GM19239 (cell line): ENCODE data around the gene AGXT.

Source experiments
- DNase-seq: peaks from one replicate; pipeline ENCODE4 v3.0.0; 2011; ENCODE audit warnings: low spot score; ENCODE audit not compliant: insufficient read length
- FAIRE-seq: peaks from 2 replicates; lab custom pipeline; 2011; peaks lifted over from hg19 to GRCh38; lab: Jason Lieb, UNC

AGXT gene

DNA sequence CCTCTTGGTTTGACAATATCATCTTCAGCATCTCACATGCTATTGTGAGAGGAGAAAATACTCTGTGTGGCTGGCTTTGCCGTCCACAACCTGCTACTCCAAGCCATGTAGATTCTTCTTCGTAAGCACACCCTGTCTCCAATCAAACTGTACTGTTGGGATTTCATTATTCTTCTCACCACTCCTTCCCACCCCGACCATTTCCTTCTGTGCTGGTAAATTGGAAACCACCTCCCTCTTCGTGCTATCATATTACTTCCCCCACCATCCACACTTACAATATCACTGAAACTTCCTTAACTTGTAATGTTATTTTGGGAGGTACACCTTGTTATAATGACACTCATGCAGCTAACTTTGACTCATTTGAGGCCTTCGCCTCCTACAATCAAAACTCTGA lies 3.2 kb upstream of the AGXT start:
- DNase-seq, result no peak
- no peak for FAIRE-seq

DNA sequence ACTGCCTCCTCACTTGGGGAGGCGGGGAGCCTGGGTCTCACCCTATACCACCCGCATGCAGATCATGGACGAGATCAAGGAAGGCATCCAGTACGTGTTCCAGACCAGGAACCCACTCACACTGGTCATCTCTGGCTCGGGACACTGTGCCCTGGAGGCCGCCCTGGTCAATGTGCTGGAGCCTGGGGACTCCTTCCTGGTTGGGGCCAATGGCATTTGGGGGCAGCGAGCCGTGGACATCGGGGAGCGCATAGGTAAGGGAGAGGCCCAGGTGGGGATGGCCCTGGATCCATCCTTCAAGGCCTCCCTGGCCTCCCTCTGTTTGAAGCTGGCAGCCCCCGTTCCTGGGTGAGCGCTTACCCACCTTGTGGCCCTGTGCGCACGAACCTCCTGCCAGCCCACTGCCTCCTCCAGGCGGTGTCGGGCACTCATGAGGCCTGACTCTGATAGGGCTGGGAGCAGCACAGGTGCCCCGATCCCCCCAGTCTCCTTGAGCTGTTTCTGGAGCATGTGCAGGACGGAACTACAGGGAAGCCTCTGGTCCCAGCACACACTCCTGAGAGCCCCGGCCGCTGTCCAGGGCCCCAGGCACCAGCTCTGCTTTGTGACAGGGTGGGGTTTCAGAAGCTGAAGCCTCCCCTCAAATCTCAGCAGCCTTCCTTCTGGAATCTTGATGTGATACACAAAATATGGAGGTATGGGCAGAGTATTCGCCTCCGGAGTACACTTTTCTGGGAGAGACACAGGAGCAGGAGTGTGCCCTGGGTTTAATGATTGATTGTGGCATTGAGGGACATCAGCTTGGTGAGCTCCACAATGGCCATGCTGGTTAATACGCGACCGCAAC lies 708 bp downstream of the AGXT start:
- FAIRE-seq (no peak), DNase-seq (no peak)

DNA sequence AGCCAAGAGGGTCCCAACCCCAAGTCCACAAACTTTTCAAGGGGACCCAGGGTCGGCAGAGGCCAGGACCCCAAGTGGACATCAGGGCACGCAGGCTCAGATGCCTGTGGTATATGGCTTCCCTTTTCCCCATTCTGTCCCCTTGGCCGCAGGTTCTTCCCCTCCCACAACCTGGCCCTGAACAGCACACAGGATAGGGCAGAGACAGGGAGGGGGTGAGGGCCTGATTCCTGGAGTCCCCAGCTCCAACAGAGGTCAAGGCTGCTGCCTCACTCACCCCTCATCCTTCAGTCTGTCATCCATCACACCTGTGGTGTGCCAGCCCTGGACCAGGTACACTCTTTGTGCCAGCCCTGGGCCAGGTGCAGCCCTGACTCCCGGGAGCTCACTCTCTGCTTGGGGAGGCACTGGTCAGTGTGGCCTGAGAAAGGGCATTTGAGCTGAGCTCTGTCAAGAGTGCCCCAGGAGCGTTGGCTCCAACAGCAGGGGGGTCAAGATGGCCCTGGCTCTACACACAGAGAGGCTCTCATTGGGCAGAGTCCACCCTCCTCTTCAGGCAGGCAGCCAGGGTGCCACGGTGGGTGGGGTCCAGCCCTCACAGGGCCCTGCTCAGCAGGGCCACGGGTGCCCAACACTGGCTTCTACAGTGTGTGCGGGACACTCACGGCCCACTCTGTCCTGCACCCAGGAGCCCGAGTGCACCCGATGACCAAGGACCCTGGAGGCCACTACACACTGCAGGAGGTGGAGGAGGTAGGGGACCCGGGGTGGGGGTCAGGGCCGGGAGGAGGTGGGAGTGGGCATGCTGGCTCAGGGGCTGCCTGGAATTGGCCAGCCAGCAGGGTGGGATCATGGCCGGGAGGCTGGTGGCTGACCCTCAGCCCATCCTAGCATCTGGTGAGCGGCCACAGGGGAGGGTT lies 1.6 kb downstream of the AGXT start:
- DNase-seq, result no peak
- FAIRE-seq, result no peak

DNA sequence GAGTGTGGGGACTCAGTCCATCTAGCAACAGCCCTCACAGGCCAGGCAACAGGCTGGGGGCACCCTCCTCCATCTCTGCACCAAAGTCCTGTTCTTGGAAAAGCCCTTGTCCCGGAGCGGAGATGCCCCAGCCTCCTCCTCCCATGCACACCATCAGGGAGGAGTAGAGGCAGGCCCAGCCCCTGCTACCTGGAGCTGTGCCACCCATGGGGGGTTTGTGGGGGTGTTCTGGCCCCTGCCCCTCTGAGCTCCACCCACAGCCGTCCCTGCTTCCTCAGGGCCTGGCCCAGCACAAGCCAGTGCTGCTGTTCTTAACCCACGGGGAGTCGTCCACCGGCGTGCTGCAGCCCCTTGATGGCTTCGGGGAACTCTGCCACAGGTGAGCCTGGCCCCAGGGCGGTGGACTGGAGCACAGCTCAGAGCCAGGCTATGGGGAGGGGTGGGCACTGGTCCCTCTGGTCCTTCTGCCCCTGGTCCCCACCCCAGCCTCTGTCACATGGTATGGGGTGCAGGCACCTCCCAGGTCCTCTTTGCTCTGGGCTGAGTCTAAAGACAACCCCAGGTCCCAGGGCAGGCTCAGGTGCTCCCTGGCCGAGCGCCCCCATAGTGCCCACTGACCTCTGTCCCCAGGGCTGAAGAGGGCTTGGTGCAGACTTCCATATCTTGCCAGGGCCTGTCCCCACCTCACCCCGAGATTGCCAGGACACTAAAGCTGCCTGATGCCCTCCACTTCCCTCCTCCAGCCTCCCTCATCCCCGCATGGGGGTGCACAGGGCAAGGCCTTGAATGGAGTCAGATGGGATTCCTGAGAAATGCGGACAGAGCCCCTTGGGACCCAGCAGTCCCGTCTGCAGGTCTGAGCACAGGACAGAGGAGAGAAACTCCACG lies 2.7 kb downstream of the AGXT start:
- no peak for DNase-seq
- no peak for FAIRE-seq

DNA sequence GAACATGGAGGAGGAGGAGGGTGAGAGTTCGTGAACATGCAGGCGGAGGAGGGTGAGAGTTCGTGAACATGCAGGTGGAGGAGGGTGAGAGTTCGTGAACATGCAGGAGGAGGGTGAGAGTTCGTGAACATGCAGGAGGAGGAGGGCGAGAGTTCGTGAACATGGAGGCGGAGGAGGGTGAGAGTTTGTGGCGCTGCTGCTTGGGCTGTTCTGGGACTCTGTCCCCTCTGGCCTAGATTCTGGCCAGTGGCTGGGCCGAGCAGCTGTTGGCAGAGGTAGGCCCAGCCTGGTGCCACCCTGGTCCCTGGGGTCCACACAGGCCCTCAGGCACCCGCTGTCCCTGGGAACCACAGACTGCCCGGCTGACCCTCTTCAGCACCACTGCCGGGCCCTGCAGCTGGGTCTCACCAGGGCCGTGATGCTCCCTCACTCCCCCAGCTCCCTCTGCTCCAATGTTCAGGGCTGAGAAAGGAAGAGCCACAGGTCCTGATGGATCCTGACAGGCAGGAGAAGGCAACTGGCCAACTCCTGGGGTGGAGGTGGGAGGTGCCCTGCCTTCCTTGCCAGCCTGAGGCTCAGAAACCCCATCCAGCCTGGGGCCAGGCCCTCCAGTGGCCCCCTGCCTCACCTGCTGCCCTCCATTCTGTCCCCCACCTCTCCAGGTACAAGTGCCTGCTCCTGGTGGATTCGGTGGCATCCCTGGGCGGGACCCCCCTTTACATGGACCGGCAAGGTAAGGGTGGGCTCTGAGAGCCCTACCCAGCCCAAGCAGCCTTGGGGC lies 3.9 kb downstream of the AGXT start:
- DNase-seq (no peak), FAIRE-seq (no peak)

DNA sequence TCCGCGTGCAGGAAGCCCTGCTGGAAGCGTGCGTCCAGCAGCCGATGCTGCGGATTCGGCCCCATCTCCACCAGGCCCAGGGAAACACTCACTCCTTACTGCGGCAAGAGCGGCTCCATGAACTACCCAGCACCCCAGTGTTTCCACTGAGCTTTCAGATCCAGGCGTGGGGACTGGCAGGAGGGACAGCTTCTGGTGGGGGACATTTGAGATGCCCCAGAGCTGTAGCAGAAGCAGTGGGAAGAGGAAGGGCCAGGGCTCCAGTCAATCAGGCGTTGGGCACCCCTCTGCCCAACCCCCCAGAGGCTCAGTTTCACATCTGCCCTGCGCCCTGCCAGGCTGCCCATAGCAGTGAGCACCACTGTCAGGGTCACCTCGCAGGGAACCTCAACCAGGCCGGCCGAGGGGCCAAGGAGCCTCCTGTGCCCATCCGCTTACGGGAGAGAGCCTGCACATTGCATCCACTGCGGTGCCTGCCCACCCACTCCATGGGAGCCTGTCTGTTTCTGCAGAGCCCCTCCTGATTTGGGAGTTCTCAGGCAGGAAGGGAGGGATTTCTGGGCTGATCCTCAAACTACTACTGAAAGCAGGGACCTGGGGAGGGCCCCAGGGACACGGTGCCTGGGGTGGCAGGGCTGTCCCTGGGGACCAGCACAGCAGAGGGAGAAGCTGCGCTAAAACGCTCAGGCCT lies 4.6 kb downstream of the AGXT start:
- FAIRE-seq (no peak), DNase-seq (no peak)

DNA sequence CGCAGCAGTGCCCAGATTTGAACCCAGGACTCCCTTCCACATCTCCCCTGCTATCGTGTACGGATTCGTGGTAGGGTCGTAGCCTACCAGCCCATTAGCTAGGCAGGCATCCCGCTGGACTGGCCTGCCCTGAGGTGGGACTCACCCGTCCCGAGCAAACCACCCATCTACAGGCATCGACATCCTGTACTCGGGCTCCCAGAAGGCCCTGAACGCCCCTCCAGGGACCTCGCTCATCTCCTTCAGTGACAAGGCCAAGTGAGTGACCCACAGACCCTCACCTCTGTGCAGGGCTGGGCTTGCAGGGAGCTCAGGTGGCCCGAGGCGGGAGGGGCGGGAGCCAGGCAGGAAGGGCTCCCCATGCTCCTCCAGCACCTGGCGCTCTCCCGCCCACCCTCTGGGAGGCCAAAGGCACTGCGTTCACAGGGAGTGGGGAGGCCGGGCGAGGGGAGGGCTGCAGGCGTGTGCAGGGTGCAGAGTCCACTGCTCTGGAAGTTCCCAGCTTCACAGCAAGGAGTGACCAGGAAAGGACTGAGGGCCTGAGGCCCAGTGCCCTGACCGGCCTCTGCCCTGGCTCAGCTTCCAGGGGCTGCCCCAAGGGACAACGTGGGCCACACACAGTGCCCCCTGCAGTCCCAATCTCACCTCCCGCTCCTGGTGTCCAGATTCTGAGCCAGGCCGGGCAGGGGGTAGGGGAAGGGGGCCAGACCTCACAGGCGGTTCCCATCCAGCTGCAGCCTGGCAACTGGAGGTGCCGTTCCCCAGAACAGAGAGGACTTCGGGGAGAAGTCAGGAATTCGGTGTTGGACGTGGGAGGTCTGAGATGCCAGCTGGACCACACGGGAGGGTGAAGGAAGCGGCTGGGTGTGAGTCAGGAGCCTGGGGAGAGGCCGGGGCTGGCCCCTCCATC lies 5.4 kb downstream of the AGXT start:
- FAIRE-seq (no peak), DNase-seq (no peak)

DNA sequence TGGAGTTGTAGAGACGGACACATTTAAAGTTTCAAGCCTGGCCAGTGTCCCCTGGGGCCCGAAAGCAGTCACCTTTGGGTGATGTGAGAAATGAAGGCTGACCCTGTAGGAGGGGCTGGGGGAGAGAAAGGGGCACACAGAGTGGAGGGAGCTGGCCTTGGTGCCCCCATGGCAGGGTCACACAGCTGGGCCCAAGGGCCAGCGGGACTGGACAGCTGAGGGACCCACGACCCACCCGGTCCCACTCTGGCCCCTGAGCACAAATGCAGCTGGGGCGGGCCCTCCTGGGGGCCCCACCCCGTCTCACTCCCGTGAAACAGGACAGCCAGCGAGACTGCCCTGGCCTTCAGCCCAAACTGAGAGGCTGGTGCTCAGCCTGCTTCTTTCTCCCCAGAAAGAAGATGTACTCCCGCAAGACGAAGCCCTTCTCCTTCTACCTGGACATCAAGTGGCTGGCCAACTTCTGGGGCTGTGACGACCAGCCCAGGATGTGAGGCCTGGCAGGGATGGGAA lies 6.1 kb downstream of the AGXT start:
- no peak for DNase-seq
- no peak for FAIRE-seq

DNA sequence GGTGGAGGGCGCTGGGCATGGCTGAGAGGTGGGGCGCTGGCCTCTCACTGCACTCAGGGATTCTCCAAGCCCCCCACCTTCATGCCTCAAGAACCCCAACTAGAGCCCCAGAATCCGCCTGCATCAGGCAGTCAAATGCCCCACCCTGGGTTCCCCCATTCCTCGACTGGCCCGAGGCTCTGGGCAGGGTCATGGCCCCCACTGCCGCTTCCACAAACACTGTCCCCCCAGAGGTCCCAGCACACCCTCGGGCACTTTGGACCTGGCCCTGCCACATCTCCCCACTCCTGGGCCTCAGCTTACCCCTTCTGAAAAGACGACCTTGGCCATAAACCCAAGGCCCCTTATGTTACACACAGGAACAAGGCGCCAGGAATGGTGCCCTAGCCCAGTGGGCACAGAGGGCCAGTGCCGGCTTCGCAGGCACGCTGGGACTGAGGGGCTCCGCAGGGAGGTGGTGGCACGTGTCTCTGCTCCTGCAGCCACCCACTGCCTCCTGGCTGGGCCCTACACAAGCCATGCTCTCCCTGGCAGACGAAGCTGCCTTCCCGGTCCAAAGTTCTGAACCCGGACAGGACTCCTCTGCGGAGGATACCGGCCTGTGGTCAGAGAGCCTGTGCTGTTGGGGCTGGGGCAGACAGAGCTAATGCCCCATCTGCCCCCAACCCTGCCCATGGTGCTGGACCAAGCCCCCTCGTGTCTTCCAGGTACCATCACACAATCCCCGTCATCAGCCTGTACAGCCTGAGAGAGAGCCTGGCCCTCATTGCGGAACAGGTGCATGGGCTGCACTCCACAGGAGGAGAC lies 6.8 kb downstream of the AGXT start:
- no peak for FAIRE-seq

DNA sequence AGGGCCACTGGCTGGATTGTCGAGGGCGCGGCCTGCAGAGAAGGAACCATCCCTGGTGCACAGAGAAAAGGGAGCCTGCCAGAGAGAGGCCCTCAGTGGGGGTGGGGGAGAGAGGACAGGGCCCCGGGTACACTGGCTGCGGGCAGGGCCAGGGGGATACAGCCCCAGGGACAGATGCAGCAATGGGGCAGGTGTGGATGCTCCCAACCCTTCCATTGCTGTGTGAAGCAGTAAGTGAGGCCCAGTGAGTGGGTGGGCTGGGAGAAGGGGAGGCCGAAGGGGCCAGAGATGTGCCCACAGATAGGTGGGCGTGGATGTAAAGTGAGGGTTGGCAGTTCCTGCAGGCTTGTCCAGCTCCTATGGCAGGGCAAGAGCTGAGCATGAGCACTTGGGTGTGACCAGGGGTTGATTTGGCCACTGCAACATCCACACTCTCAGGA lies 7.4 kb downstream of the AGXT start:
- DNase-seq (no peak), FAIRE-seq (no peak)

More for the DNA sequence above, 6.8 kb downstream of the AGXT start:
- DNase-seq, result no peak

DNA sequence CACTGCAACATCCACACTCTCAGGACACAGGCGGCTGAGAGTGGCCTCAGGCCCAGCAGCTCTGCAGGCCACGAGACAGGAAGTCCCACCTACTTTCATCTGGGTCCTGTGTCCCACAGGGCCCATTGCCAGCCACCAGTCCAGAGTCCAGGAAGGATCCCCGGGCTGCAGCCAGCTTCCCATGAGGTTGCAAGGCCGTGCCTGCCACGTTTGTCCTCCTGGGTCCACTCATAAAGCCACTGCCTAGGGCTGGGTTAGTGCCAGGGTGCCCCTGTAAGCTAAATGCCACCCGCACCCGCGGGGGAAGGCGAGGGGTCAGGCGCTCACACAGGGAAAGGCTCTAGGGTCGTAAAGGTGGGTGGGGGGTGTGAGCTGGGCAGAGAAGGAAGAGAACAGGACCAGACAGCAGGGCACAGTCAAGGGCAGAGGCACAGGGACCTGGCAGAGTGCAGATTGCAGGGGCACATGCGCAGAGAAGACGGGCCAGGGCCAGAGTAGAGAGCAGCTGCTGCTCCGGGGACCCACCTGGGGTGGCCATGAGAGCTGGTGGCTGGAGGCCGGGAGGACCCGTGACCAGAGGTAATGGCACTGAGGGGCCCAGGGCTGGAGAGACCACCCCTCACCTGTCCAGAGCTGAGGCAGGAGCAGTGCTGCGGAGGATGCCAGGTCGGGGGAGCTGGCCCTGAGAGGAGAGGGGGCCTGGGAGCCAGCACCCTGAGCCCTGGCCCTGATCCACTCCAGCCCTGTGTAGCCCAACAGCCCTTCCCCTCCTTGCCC lies 8.0 kb downstream of the AGXT start:
- no peak for DNase-seq
- FAIRE-seq, result no peak

DNA sequence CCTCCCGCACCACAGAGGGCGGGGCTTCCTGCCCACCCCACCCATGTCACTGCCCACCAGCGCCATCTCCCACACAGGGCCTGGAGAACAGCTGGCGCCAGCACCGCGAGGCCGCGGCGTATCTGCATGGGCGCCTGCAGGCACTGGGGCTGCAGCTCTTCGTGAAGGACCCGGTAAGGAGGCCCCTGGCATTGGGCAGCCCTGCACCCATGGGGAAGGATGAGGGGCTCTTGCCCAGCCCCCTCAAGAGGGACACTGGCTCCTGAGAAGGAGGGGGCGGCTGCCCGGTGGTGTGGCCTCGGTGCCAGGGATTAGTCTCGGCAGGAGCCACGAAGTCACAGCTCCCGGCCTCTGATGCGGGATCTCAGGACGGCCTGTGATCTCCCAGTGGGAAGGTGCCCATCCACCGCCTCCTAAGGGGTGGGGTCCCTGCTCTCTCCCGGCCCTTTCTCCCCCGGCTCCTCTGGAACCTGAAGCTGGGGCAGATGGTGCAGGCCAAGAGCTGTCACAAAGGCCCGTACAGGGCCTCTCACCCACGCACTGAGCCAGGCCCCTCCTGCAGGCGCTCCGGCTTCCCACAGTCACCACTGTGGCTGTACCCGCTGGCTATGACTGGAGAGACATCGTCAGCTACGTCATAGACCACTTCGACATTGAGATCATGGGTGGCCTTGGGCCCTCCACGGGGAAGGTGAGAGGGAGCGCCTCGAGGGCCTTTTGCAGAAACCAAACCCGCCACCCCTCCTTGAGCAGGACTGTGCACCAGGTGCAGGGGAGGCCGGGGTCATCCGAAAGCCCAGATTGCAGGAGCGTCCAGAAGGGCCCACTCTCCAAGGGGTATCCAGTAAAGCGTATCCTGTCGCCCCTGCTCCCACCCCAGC lies 9.1 kb downstream of the AGXT start:
- FAIRE-seq (no peak), DNase-seq (no peak)

DNA sequence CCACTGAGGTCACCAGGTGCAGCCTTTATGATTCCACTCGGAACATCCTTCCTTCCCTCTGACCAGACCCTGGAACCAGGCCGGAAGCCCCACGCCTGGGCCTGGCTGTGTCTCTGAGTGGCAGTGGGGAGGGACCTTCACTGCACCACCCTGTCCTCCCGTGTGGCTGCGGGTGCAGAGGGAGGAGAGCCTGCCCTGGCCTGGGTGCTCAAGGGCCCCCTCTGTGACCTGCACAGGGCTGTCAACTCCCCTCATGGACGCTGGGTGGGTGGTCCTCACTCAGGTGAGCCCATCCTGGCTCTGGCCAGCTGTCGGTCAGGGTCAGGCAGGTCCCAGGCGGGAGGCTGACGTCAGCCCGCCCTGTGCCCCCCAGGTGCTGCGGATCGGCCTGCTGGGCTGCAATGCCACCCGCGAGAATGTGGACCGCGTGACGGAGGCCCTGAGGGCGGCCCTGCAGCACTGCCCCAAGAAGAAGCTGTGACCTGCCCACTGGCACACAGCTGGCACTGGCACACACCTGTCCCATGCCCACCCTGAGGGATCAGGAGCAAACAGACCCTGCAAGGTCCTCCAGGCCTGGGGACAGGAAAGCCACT lies 9.8 kb downstream of the AGXT start:
- DNase-seq (no peak), FAIRE-seq (no peak)

DNA sequence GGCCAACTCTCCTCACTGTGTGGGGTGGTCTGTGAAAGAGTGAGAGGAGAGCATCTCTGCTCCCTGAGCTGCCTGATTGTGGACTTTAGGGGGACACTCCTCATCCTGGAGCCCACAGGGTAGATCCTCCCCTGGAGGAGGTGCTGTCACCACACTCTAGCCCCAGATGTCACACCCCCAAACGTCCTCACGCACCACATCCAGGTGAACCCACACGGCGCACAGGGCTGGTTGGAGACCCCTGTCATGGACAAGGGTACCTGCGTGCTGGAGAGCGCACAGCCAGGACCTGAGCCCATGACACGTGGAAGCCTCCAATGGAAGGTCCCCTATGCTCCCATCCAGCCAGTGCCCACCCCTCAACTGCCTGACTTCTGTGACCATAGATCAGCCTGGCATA lies 10.5 kb downstream of the AGXT start:
- no peak for FAIRE-seq
- DNase-seq, result no peak

DNA sequence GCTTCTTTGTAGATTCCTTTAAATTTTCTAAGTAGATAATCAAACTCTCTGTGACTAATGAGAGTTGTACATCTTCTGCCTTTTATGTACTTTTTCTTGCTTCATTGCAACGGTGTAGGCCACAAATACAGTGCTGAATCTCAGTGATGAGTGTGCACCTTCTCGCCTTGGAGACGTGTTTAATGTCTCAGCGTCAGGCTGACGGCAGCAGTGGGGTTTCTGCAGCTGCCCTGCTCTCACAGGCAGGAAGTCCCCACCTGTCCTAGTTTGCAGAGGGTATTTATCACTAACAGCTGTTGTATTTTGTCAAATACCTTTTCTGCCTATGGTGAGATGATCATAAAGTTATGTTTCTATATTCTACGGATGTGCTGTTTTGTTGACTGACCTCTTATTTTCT lies 13.3 kb downstream of the AGXT start:
- no peak for FAIRE-seq

More for the DNA sequence above, 13.3 kb downstream of the AGXT start:
- DNase-seq, result no peak
